GM04503 (cell line): ENCODE measurements around the gene HTN1.
"Not testable (repeated sequence)": the region's sequence is repeated elsewhere in the genome, so short reads cannot be mapped to it uniquely, and the experiment has no call there.

Source experiments
- DNase-seq: peaks from one replicate; pipeline ENCODE4 v3.0.0-alpha.2; 2012; ENCODE audit warnings: low read depth

Gene HTN1

DNA sequence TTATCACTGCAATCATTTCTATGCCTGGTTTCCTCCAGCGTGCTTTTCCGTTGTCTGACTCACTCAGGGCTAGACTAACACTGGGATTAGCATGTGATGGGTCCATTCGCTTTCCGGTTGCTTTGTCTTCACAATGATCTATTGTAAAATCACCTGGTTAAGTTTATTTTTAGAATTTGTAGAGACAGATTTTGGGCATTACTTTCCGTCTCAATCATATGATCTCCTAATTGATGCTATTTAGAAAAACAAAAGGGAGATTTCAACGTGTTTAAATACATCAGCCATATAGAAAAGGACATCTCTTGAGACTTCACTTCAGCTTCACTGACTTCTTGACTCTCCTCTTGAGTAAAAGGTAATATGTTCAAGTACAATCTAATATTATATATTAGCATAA lies at the start of gene HTN1:
Gene HTN1 (plus strand): TSS at position 301 of the 400 bp plus-strand sequence. CDS start 2,639 bp downstream, outside the sequence.
- not testable (repeated sequence) for DNase-seq

DNA sequence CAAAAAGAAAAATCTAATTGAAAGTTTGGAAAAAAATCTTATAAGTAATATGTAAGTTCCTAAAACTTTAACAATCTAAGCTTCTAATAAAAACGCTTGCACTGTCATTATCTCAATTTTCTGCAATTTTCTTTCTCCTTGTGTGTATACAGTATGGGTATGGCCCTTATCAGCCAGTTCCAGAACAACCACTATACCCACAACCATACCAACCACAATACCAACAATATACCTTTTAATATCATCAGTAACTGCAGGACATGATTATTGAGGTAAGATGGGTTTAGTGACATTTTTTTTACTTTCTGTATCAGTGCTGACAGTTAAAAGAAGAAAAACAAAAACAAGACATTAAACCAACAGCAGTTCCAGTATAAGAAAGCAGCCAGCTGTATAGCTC lies 49.5 kb upstream of the HTN1 start:
- DNase-seq, result no peak

GRCh38 chr4:70002507-70002906 lies 47.7 kb upstream of the HTN1 start:
- no peak for DNase-seq

GRCh38 chr4:70008771-70009170 lies 41.5 kb upstream of the HTN1 start:
- no peak for DNase-seq

GRCh38 chr4:70019006-70019405 lies 31.2 kb upstream of the HTN1 start:
- not testable (repeated sequence) for DNase-seq

DNA sequence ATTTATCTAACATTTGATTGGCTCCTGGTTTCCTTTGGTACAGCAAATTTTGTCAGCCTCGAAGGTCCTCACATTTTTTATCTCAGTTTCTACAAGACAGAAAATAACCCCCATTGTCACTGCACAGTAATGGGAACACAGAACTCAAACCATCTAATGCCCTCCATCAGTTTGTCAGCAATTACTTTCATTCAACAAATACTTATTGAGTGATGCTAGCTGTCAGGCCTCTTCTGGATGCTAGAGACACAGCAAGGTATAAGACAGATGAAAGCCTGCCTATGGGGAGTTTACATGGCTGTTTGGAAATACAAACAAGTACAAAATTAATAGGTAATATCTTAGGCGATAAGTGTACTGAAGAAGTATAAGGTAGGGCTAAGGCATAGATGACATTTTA lies 27.0 kb upstream of the HTN1 start:
- no peak for DNase-seq

- no peak for DNase-seq
These were observed 23.2 kb upstream of the HTN1 start for GRCh38 chr4:70027011-70027410.

DNA sequence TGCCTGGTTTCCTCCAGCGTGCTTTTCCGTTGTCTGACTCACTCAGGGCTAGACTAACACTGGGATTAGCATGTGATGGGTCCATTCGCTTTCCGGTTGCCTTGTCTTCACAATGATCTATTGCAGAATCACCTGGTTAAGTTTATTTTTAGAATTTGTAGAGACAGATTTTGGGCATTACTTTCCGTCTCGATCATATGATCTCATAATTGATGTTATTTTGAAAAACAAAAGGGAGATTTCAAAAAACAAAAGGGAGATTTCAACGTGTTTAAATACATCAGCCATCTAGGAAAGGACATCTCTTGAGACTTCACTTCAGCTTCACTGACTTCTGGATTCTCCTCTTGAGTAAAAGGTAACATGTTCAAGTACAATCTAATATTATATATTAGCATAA lies 22.1 kb upstream of the HTN1 start, which contains the start of gene HTN3:
Gene HTN3 (plus strand): TSS at position 301 of the 400 bp plus-strand sequence. CDS start 2,282 bp downstream, outside the sequence.
- DNase-seq, result not testable (repeated sequence)

DNA sequence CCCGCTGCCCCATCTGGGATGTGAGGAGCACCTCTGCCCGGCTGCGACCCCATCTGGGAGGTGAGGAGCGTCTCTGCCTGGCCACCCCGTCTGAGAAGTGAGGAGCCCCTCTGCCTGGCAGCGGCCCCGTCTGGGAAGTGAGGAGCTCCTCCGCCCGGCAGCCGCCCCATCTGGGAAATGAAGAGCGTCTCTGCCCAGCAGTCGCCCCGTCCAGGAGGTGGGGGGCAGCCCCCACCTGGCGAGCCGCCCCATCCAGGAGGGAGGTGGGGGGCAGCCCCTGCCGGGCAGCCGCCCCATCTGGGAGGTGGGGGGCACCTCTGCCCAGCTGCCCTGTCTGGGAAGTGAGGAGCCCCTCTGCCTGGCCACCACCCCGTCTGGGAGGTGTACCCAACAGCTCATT lies 12.7 kb upstream of the HTN1 start:
- DNase-seq, result not testable (repeated sequence)

GRCh38 chr4:70039928-70040327 lies 10.3 kb upstream of the HTN1 start:
- DNase-seq, result not testable (repeated sequence)

GRCh38 chr4:70041652-70042286 lies 8.5 kb upstream of the HTN1 start:
- no peak for DNase-seq

GRCh38 chr4:70056534-70056933 lies 6.3 kb downstream of the HTN1 start:
- not testable (repeated sequence) for DNase-seq

DNA sequence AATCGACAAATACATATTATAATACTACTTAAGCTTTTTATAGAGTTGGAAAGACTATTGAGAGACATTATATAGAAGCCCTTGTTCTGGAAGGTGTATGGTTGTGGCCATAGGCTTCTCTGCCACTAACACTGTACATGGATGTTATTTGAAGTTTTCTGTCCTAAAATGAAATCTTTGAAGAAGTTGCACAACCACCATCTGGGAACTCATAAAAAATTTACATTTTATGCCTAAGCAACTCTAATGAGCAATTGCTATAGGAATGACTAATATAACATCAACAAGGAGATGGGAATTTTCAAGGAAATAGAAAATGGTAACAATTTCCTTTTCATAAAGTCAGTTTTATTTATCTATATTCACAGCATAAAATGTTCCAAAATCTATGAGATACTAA lies 7.4 kb downstream of the HTN1 start:
- DNase-seq, result no peak

- DNase-seq, result no peak
These were observed 8.9 kb downstream of the HTN1 start for GRCh38 chr4:70059149-70059548.

- DNase-seq, result no peak
These were observed 11.8 kb downstream of the HTN1 start for GRCh38 chr4:70062000-70062399.

DNA sequence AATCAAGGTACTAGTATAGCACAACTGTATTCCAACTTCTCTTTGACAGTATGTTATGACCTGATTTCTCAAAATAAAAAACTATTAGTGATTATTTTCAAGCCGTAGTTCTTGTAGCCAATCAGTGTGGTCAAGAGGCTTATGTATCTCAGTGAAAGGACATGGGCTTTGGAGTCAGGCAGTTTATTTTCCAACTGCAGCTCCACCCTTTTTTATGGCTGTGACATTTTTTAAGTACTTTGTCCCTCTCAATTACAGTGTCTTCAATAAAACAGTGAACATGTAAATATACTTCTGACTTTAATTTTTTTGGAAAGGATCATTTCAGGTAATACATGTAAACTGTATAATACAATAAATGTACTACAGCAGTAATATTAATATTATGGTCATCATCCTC lies 30.0 kb downstream of the HTN1 start:
- DNase-seq, result no peak

DNA sequence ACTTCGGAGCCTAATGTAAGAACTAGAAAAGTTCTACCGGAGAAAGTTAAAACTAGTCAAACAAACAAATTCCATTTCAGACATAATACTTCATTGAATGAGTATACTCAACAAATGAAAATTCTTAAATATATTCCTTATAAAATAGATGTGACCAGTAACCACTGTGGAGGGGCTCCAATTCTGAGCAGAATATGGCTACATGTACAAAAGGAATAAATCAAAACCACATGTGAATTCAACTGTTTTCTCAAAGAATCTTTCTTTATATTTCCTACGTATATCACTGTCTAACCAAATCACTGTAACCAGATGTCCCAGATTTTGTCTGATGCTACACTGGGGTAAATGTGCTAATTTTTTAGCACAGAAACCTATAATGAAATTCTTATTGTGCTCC lies 49.0 kb downstream of the HTN1 start:
- DNase-seq, result no peak
